Right renal cortex interstitium (tissue), 3 donors: ENCODE measurements around the gene CNGB1. TPM values are rescaled to one million over a fixed set of nuclear protein-coding genes. Genes with fewer than 3 reads are reported as not detected.
"Not testable (repeated sequence)": the region's sequence is repeated elsewhere in the genome, so short reads cannot be mapped to it uniquely, and the experiment has no call there.

Source experiments
- DNase-seq, 3 donors: peaks; one replicate each; pipeline ENCODE4 v3.0.0-alpha.2; 2013; ENCODE audit warnings: low read depth in 3 of 3, low spot score in 2 of 3
- polyA plus RNA-seq, 3 donors: library from polyadenylated mRNA; unstranded; fragments of 120-200 nt; gene quantifications; one replicate each; pipeline ENCODE4 v1.2.1, GENCODE V29; 2013; ENCODE audit not compliant: insufficient read length in 3 of 3

Gene CNGB1
- polyA plus RNA-seq, 3 donors, result 0.03 to 0.07 TPM; not detected in 1

GRCh38 chr16:57938484-57938883, 32.4 kb downstream of the CNGB1 start:
- no peak for DNase-seq

- DNase-seq, result no peak
Observed at GRCh38 chr16:57937861-57938260, 33.1 kb downstream of the CNGB1 start.

- no peak for DNase-seq
Observed at GRCh38 chr16:57935904-57936303, 35.0 kb downstream of the CNGB1 start.

- no peak for DNase-seq
Observed at GRCh38 chr16:57930533-57930932, 40.4 kb downstream of the CNGB1 start.

GRCh38 chr16:57929250-57929649, 41.7 kb downstream of the CNGB1 start:
- DNase-seq, result no peak

- no peak for DNase-seq
Observed at GRCh38 chr16:57926041-57926440, 44.9 kb downstream of the CNGB1 start.

GRCh38 chr16:57925310-57925709, 45.6 kb downstream of the CNGB1 start:
- no peak for DNase-seq

GRCh38 chr16:57924514-57924913, 46.4 kb downstream of the CNGB1 start:
- no peak for DNase-seq

GRCh38 chr16:57923841-57924240, 47.1 kb downstream of the CNGB1 start:
- no peak for DNase-seq

- no peak for DNase-seq
Observed at GRCh38 chr16:57923418-57923817, 47.5 kb downstream of the CNGB1 start.

GRCh38 chr16:57920880-57921229, 50.1 kb downstream of the CNGB1 start:
- no peak for DNase-seq

- DNase-seq, result no peak
Observed at GRCh38 chr16:57920215-57920879, 50.6 kb downstream of the CNGB1 start.

GRCh38 chr16:57918994-57919393, 51.9 kb downstream of the CNGB1 start:
- no peak for DNase-seq

- no peak for DNase-seq
Observed at GRCh38 chr16:57918444-57918843, 52.5 kb downstream of the CNGB1 start.

GRCh38 chr16:57917929-57918328, 53.0 kb downstream of the CNGB1 start:
- DNase-seq, result not testable (repeated sequence)

GRCh38 chr16:57917489-57917888, 53.4 kb downstream of the CNGB1 start:
- not testable (repeated sequence) for DNase-seq

GRCh38 chr16:57916735-57917438, 54.0 kb downstream of the CNGB1 start:
- no peak for DNase-seq

- DNase-seq, result no peak
Observed at GRCh38 chr16:57915811-57916488, 55.0 kb downstream of the CNGB1 start.

- DNase-seq, result no peak
Observed at GRCh38 chr16:57915267-57915666, 55.7 kb downstream of the CNGB1 start.

- DNase-seq, result no peak
Observed at GRCh38 chr16:57914244-57915173, 56.4 kb downstream of the CNGB1 start.
